Endothelial cell of umbilical vein (primary cell): ENCODE results near the gene B3GALNT2. TPM values are rescaled to one million over a fixed set of nuclear protein-coding genes. Genes with fewer than 3 reads are reported as not detected.

Experiments
- BruUV-seq: library from RNA; stranded (reverse); fragments of 400-500 nt; replicated peaks from 2 replicates; lab custom pipeline; 2021; lab: Mats Ljungman, UMichigan
- CTCF ChIA-PET: fragments of 300-600, 350-600 bp; sonication (Branson Sonifier 250); formaldehyde crosslinking; loops from one replicate; lab custom pipeline; 2021; ENCODE audit warnings: antibody characterized with exemption, inconsistent platforms; lab: Charles Lee
- POLR2A ChIA-PET: fragments of 300-600, 350-600 bp; sonication (Branson Sonifier 250); formaldehyde crosslinking; loops from one replicate; lab custom pipeline; 2021; ENCODE audit warnings: antibody characterized with exemption, inconsistent platforms; lab: Charles Lee
- DNase-seq: peaks from one replicate; pipeline ENCODE4 v3.0.0-alpha.2; 2011; ENCODE audit warnings: low read depth, low spot score
- FAIRE-seq: peaks from 2 replicates; lab custom pipeline; 2011; peaks lifted over from hg19 to GRCh38; lab: Jason Lieb, UNC
- H2AFZ ChIP-seq: 2 replicates; pipeline ENCODE4 v1.6.0; 2012; ENCODE audit warnings: low read depth, low read length, control low read depth, inconsistent platforms
- H3K27ac ChIP-seq: 2 replicates; pipeline ENCODE4 v1.5.1; 2011; ENCODE audit warnings: low read depth, mild to moderate bottlenecking, control low read depth, low read length, moderate library complexity; ENCODE audit not compliant: insufficient read depth
- H3K27me3 ChIP-seq, 2 experiments: 2 replicates each; pipeline versions ENCODE4 v1.6.0 to v1.6.1; 2011; ENCODE audit warnings: low read length in 2 of 2, mixed read lengths in 1 of 2; ENCODE audit not compliant: control insufficient read depth in 2 of 2, insufficient read depth in 2 of 2
- H3K36me3 ChIP-seq, 2 experiments: 2 replicates in 1 of 2; 3 replicates in 1 of 2; pipeline ENCODE4 v1.5.1; 2011; ENCODE audit warnings: low read length in 2 of 2, mild to moderate bottlenecking in 1 of 2, moderate library complexity in 1 of 2; ENCODE audit not compliant: control insufficient read depth in 2 of 2, insufficient read depth in 2 of 2; ENCODE audit errors: extremely low read depth in 1 of 2
- H3K4me1 ChIP-seq: 3 replicates; pipeline ENCODE4 v1.5.1; 2011; ENCODE audit warnings: mild to moderate bottlenecking, low read length; ENCODE audit not compliant: control insufficient read depth, insufficient read depth; ENCODE audit errors: extremely low read depth
- H3K4me2 ChIP-seq: 2 replicates; pipeline ENCODE4 v1.6.1; 2011; ENCODE audit warnings: low read length, control low read depth, mixed read lengths; ENCODE audit not compliant: insufficient read depth
- H3K4me3 ChIP-seq, 3 experiments: fragments of 200-600 bp in 1 of 3; sonication (generic), shearing (Covaris generic) in 1 of 3; replicated peaks in 1 of 3; 2 replicates each; pipeline ENCODE4 v1.5.1; 2011 to 2016; ENCODE audit warnings: control low read depth in 3 of 3, low read length in 3 of 3, mild to moderate bottlenecking in 2 of 3, inconsistent platforms in 1 of 3, low read depth in 1 of 3, moderate library complexity in 1 of 3; ENCODE audit not compliant: insufficient read depth in 1 of 3
- H3K79me2 ChIP-seq: 2 replicates; pipeline ENCODE4 v1.6.0; 2012; ENCODE audit warnings: low read length, inconsistent platforms; ENCODE audit not compliant: control insufficient read depth, insufficient read depth
- H3K9ac ChIP-seq: replicated peaks from 2 replicates; pipeline ENCODE3; 2011; ENCODE audit warnings: low read length, control low read depth; ENCODE audit not compliant: insufficient read depth; ENCODE audit errors: extremely low read depth
- H3K9me1 ChIP-seq: replicated peaks from 3 replicates; pipeline ENCODE4 v1.6.0; 2011; ENCODE audit warnings: mild to moderate bottlenecking, low read length; ENCODE audit not compliant: control insufficient read depth, insufficient read depth; ENCODE audit errors: extremely low read depth
- H3K9me3 ChIP-seq: replicated peaks from 2 replicates; pipeline ENCODE4 v1.5.1; 2012; ENCODE audit warnings: low read length, inconsistent platforms; ENCODE audit not compliant: control insufficient read depth, insufficient read depth
- H4K20me1 ChIP-seq: replicated peaks from 2 replicates; pipeline ENCODE3; 2011; ENCODE audit warnings: mild to moderate bottlenecking, low read length; ENCODE audit not compliant: control insufficient read depth, insufficient read depth; ENCODE audit errors: extremely low read depth
- EZH2 ChIP-seq: IDR thresholded peaks from 2 replicates; pipeline ENCODE4 v1.6.1; 2012; ENCODE audit warnings: borderline replicate concordance, low read depth, mild to moderate bottlenecking, moderate library complexity, low read length, inconsistent platforms; ENCODE audit not compliant: severe bottlenecking
- FOS ChIP-seq: IDR thresholded peaks from 2 replicates; pipeline ENCODE4 v1.6.1; 2011; ENCODE audit warnings: mild to moderate bottlenecking, low read length, moderate library complexity, borderline replicate concordance; ENCODE audit not compliant: insufficient read depth
- GATA2 ChIP-seq: IDR thresholded peaks from 2 replicates; pipeline ENCODE4 v1.7.0; 2011; ENCODE audit warnings: low read depth, mild to moderate bottlenecking, moderate library complexity, mixed read lengths, low read length; ENCODE audit not compliant: insufficient read length, insufficient read depth
- JUN ChIP-seq: IDR thresholded peaks from 2 replicates; pipeline ENCODE4 v1.6.1; 2011; ENCODE audit warnings: borderline replicate concordance, low read depth; ENCODE audit not compliant: insufficient read length, insufficient read depth
- MYC ChIP-seq: IDR thresholded peaks from one replicate; pipeline ENCODE4 v1.6.1; 2011; ENCODE audit warnings: mild to moderate bottlenecking, low read depth, low read length
- POLR2A ChIP-seq: IDR thresholded peaks from 2 replicates; pipeline ENCODE4 v1.6.1; 2012; ENCODE audit warnings: low read depth, mild to moderate bottlenecking, control low read depth, low read length
- POLR2AphosphoS5 ChIP-seq: IDR thresholded peaks from 2 replicates; pipeline ENCODE4 v1.6.1; 2012; ENCODE audit warnings: low read depth, mild to moderate bottlenecking, control low read depth, low read length, moderate library complexity; ENCODE audit not compliant: insufficient read depth
- dilution Hi-C: fragments of 300-500 bp; cut with MboI; formaldehyde crosslinking; loops from one replicate; pipeline ENCODE4 v1.15.0; 2019; ENCODE audit warnings: low sequenced_read_pairs; ENCODE audit not compliant: extremely low pct_ligation_motif_present
- intact Hi-C: fragments of 100-400 bp; cut with micrococcal nuclease; formaldehyde crosslinking; loops from one replicate; pipeline ENCODE4 v1.10.0; 2022
- polyA plus RNA-seq, 4 experiments: library from polyadenylated mRNA; depleted of rRNA in 3 of 4; stranded (reverse) in 3 of 4; unstranded in 1 of 4; fragments of >200 nt; gene quantifications; 2 replicates each; pipeline versions ENCODE4 v1.2.1 to v1.2.3, GENCODE V29; 2011 to 2012; ENCODE audit warnings: missing spikeins in 1 of 4
- total RNA-seq: library from RNA; stranded (reverse); gene quantifications from 2 replicates; pipeline ENCODE4 v1.2.3, GENCODE V29; 2021
- TF ChIP-seq, protein P1 (sequence below), 2 donors: IDR thresholded peaks; 1 replicate in 1 of 2; 2 replicates in 1 of 2; pipeline ENCODE4 v1.5.1; 2011; ENCODE audit warnings: low read length in 2 of 2, mild to moderate bottlenecking in 2 of 2, moderate library complexity in 2 of 2, control low read depth in 1 of 2, inconsistent platforms in 1 of 2, low read depth in 1 of 2; ENCODE audit not compliant: insufficient read depth in 1 of 2; ENCODE audit errors: extremely low read depth in 1 of 2
- TF ChIP-seq, protein P2 (sequence below): IDR thresholded peaks from 2 replicates; pipeline ENCODE4 v1.6.1; 2011; ENCODE audit not compliant: insufficient read depth, insufficient read length

Gene B3GALNT2
- total and polyA plus RNA-seq, 2 donors (not counting 3 experiments of a cell fraction or from before 2014, with no cell fraction given) = 12.0 to 32.2 TPM

DNA sequence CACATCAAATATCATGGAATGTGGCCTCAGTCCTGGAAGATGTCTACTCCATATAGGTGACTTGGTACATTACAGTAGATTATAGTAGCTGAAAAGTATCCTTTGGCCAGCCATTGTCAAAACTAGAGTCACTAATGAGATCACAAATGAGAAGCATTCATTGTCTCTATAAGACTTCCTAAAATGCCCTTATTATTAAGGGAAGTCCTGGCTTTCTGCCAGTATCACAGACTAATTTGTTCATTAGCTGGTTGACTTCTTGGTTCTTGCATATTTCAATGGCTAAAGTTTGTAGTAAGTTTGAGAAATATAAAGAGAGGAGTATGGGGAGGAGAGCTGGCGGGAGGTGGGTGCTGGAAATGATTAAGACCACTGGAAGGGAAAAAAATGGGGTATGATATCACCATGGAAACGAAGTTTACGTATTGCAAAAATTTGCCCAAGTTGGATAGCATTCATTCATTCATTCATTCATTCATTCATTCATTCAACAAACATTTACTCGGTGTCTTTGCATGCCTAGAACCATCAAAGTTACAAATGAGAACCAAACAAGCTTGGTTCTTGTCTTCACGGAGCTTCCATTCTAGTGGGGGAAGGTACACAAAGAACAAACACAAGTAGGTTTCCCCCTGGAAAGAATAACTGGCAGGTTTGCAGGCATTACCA, 11.7 kb upstream of the B3GALNT2 start:
- no peak overlapping the region for H3K27ac ChIP-seq
- no peak for FAIRE-seq

DNA sequence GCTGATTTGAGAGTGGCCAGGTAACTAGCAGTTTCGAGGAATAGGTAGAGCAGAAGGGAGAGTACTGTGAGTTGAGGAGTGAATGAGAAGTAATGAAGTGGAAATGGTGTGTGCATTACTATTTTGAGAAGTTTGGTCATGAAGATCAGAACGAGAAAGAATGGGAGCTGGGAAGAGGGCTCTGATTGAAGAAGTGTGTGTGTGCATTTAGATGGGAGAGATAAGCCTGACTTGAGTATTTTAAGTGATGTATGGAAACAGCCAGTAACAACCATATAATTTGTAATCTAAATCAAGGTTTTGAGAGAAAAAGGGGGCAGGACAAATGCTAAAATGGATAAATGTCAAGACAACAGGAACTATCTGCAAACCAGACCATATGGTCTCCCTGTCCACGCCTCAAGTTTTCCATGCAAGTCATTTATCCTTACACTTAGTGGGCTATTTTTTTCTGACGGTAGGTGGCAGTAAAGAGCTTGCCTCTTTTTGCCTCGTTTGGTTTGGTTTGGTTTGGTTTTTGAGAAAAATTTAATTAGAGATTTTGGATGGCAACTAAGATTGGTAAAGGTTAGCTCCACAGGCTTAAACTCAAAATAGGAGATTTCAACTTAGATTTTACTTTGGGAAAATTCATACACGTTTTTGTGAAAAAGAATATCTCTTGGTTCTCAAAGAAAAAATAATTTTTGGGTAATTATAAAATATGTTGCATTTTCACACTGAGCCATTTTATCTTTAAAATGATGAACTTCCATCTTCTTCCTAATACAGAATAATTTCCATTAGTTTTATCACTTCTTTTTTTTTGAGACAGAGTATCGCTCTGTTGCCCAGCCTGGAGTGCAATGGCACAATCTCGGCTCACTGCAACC, 9.5 kb upstream of the B3GALNT2 start:
- H3K4me1 ChIP-seq = no peaks in the 10 kb centered on the region
- no TSS peak for BruUV-seq
- no peak overlapping the region for H3K9ac ChIP-seq
- no peak overlapping the region for H2AFZ ChIP-seq
- ChIA-PET POLR2A (interaction anchor here (0.9 kb wide), 1 partner anchor 10 kb away, joined by 3 read pairs; no protein-coding TSS in a partner anchor), CTCF (interaction anchor here (0.6 to 4.4 kb wide), 25 partner anchors 9 to 539 kb away, joined by 3 to 41 read pairs (median 4); partner anchors contain the start of genes B3GALNT2 and LYST)
- H3K9me3 ChIP-seq = no peaks in the 10 kb centered on the region
- FAIRE-seq (peak; percentile 92), DNase-seq (peak; percentile 72)
- no peak overlapping the region for H3K4me2 ChIP-seq
- no peaks in the 10 kb centered on the region for H3K9me1 ChIP-seq
- no peaks in the 10 kb centered on the region for H3K27me3 ChIP-seq
- no peak overlapping the region for H3K27ac ChIP-seq
- no peaks in the 10 kb centered on the region for H4K20me1 ChIP-seq
- intact Hi-C loops (loop anchor here (1.0 to 5.0 kb wide), 5 partner anchors 89 to 458 kb away; no protein-coding TSS in a partner anchor), dilution Hi-C loops (no loop called here)
- H3K4me3 ChIP-seq = no peak overlapping the region
- H3K36me3 ChIP-seq = no peaks in the 10 kb centered on the region
- no peak for TF ChIP-seq POLR2AphosphoS5
- no peak for TF ChIP-seq JUN
- TF ChIP-seq GATA2 = peak; percentile 53
- no peak for TF ChIP-seq POLR2A
- TF ChIP-seq, protein P1, sequence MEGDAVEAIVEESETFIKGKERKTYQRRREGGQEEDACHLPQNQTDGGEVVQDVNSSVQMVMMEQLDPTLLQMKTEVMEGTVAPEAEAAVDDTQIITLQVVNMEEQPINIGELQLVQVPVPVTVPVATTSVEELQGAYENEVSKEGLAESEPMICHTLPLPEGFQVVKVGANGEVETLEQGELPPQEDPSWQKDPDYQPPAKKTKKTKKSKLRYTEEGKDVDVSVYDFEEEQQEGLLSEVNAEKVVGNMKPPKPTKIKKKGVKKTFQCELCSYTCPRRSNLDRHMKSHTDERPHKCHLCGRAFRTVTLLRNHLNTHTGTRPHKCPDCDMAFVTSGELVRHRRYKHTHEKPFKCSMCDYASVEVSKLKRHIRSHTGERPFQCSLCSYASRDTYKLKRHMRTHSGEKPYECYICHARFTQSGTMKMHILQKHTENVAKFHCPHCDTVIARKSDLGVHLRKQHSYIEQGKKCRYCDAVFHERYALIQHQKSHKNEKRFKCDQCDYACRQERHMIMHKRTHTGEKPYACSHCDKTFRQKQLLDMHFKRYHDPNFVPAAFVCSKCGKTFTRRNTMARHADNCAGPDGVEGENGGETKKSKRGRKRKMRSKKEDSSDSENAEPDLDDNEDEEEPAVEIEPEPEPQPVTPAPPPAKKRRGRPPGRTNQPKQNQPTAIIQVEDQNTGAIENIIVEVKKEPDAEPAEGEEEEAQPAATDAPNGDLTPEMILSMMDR (IDR thresholded peaks at IDR 0.05; ENCODE audit: extremely low read depth in 1 of 2, insufficient read depth in 1 of 2, low read depth in 1 of 2, low read length in 2 of 2) = peak; percentile 68 to 74
- TF ChIP-seq, protein P2, sequence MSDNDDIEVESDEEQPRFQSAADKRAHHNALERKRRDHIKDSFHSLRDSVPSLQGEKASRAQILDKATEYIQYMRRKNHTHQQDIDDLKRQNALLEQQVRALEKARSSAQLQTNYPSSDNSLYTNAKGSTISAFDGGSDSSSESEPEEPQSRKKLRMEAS = no peak
- no peak for TF ChIP-seq FOS
- no peak for TF ChIP-seq MYC
- no peak for TF ChIP-seq EZH2
- H3K79me2 ChIP-seq = no peaks in the 10 kb centered on the region

More for the DNA sequence above, 11.7 kb upstream of the B3GALNT2 start:
- H3K79me2 ChIP-seq = no peaks in the 10 kb centered on the region
- no peak overlapping the region for H2AFZ ChIP-seq
- TF ChIP-seq, protein P2 = no peak
- no peak for TF ChIP-seq EZH2
- H3K36me3 ChIP-seq = no peaks in the 10 kb centered on the region
- H3K27me3 ChIP-seq = no peaks in the 10 kb centered on the region
- no peak overlapping the region for H3K9ac ChIP-seq
- dilution Hi-C loops (no loop called here), intact Hi-C loops (no loop called here)
- H3K4me1 ChIP-seq = no peaks in the 10 kb centered on the region
- ChIA-PET POLR2A (no interaction called here), CTCF (interaction anchor here (1.5 to 4.4 kb wide), 3 partner anchors 266 to 456 kb away, joined by 8 to 41 read pairs (median 10); no protein-coding TSS in a partner anchor)
- H3K4me3 ChIP-seq = no peak overlapping the region
- no TSS peak for BruUV-seq
- H4K20me1 ChIP-seq = no peaks in the 10 kb centered on the region
- no peak overlapping the region for H3K4me2 ChIP-seq
- H3K9me3 ChIP-seq = no peaks in the 10 kb centered on the region
- no peak for DNase-seq
- H3K9me1 ChIP-seq = no peaks in the 10 kb centered on the region
